ENCODE measurements around the gene PIBF1. TPM values are rescaled to one million over a fixed set of nuclear protein-coding genes. Genes with fewer than 3 reads are reported as not detected.

Gene PIBF1
- total RNA-seq, 1 donor from 2014 or later = 40.2 TPM

GRCh38 chr13:72868229-72868628, 86.3 kb downstream of the PIBF1 start:
- H3K27me3 Mint-ChIP-seq (ENCODE audit: low read depth) = no peaks in the 10 kb centered on the region
- TF ChIP-seq CTCF (IDR thresholded peaks at IDR 0.05; ENCODE audit: unreplicated experiment) = no peak
- no peak overlapping the region for H3K27ac Mint-ChIP-seq
- peaks cover 34% of the 10 kb centered on the region for H3K36me3 Mint-ChIP-seq
- DNase-seq (ENCODE audit: low spot score in 2 of 2, unreplicated experiment in 2 of 2) = no peak
- H3K4me3 Mint-ChIP-seq = no peak overlapping the region
- H3K4me1 Mint-ChIP-seq = no peaks in the 10 kb centered on the region
- peaks cover 10% of the 10 kb centered on the region for H3K9me3 Mint-ChIP-seq

- no peak overlapping the region for H3K4me3 Mint-ChIP-seq
- TF ChIP-seq CTCF (IDR thresholded peaks at IDR 0.05; ENCODE audit: unreplicated experiment) = no peak
- H3K9me3 Mint-ChIP-seq = peaks cover 48% of the 10 kb centered on the region
- H3K4me1 Mint-ChIP-seq = no peaks in the 10 kb centered on the region
- H3K36me3 Mint-ChIP-seq = peaks cover 64% of the 10 kb centered on the region
- no peak for DNase-seq (ENCODE audit: low spot score in 2 of 2, unreplicated experiment in 2 of 2)
- H3K27me3 Mint-ChIP-seq (ENCODE audit: low read depth) = no peaks in the 10 kb centered on the region
- no peak overlapping the region for H3K27ac Mint-ChIP-seq
Measured at GRCh38 chr13:72875233-72875632, 93.3 kb downstream of the PIBF1 start.

- H3K4me3 Mint-ChIP-seq = no peak overlapping the region
- no peak overlapping the region for H3K27ac Mint-ChIP-seq
Measured at GRCh38 chr13:72884101-72884500, 102.2 kb downstream of the PIBF1 start.

GRCh38 chr13:72886272-72887067, 104.5 kb downstream of the PIBF1 start:
- Mint-ChIP-seq H3K27me3 (ENCODE audit: low read depth) (no peaks in the 10 kb centered on the region), H3K36me3 (peaks cover 19% of the 10 kb centered on the region), H3K27ac (peak overlapping the region; percentile 4), H3K4me1 (peaks cover 11% of the 10 kb centered on the region), H3K4me3 (no peak overlapping the region), H3K9me3 (peaks cover 15% of the 10 kb centered on the region)
- no peak for DNase-seq (ENCODE audit: low spot score in 2 of 2, unreplicated experiment in 2 of 2)
- TF ChIP-seq CTCF (IDR thresholded peaks at IDR 0.05; ENCODE audit: unreplicated experiment) = no peak

More at GRCh38 chr13:72884101-72884500, 102.2 kb downstream of the PIBF1 start:
- no peaks in the 10 kb centered on the region for H3K27me3 Mint-ChIP-seq (ENCODE audit: low read depth)
- peaks cover 6% of the 10 kb centered on the region for H3K4me1 Mint-ChIP-seq
- no peak for DNase-seq (ENCODE audit: low spot score in 2 of 2, unreplicated experiment in 2 of 2)
- H3K9me3 Mint-ChIP-seq = peaks cover 23% of the 10 kb centered on the region
- H3K36me3 Mint-ChIP-seq = peaks cover 32% of the 10 kb centered on the region
- no peak for TF ChIP-seq CTCF (IDR thresholded peaks at IDR 0.05; ENCODE audit: unreplicated experiment)

- Mint-ChIP-seq H3K9me3 (no peaks in the 10 kb centered on the region), H3K4me3 (no peak overlapping the region), H3K36me3 (peaks cover 6% of the 10 kb centered on the region), H3K27me3 (ENCODE audit: low read depth) (no peaks in the 10 kb centered on the region), H3K27ac (no peak overlapping the region), H3K4me1 (peaks cover 31% of the 10 kb centered on the region)
- no peak for TF ChIP-seq CTCF (IDR thresholded peaks at IDR 0.05; ENCODE audit: unreplicated experiment)
- no peak for DNase-seq (ENCODE audit: low spot score in 2 of 2, unreplicated experiment in 2 of 2)
Measured at GRCh38 chr13:72889495-72889894, 107.6 kb downstream of the PIBF1 start.
